Stimulated activated CD4-positive, alpha-beta T cell treated with anti-CD3 and anti-CD28 coated beads, Interleukin-2, amount 100 ng/mL, for 24 hours (primary cell): ENCODE measurements around the gene C17orf113.

Experiments
- DNase-seq, 2 donors: peaks; one replicate each; pipeline ENCODE4 v3.0.0-alpha.2; 2020

The C17orf113 gene

GRCh38 chr17:42072323-42073187 lies 22.2 kb upstream of the C17orf113 start:
- DNase-seq = no peak

GRCh38 chr17:42071810-42072209 lies 21.4 kb upstream of the C17orf113 start:
- DNase-seq = peak in 1 of 2 donors; percentile 13

GRCh38 chr17:42068979-42069378 lies 18.6 kb upstream of the C17orf113 start:
- no peak for DNase-seq

GRCh38 chr17:42067371-42068091 lies 17.1 kb upstream of the C17orf113 start:
- peak; percentile 82 to 85 for DNase-seq

GRCh38 chr17:42065201-42065600 lies 14.8 kb upstream of the C17orf113 start:
- no peak for DNase-seq

- no peak for DNase-seq
Observed at GRCh38 chr17:42062681-42063080, 12.3 kb upstream of the C17orf113 start.

GRCh38 chr17:42061646-42062487 lies 11.5 kb upstream of the C17orf113 start:
- no peak for DNase-seq

- DNase-seq = no peak
Observed at GRCh38 chr17:42060231-42060630, 9.8 kb upstream of the C17orf113 start.

GRCh38 chr17:42059815-42060214 lies 9.4 kb upstream of the C17orf113 start:
- DNase-seq = no peak

GRCh38 chr17:42058063-42058462 lies 7.7 kb upstream of the C17orf113 start:
- DNase-seq = no peak

- no peak for DNase-seq
Observed at GRCh38 chr17:42056635-42057034, 6.2 kb upstream of the C17orf113 start.

- no peak for DNase-seq
Observed at GRCh38 chr17:42055496-42055895, 5.1 kb upstream of the C17orf113 start.

- no peak for DNase-seq
Observed at GRCh38 chr17:42055027-42055426, 4.6 kb upstream of the C17orf113 start.

GRCh38 chr17:42053731-42054500 lies 3.5 kb upstream of the C17orf113 start:
- no peak for DNase-seq

GRCh38 chr17:42052346-42052877 lies 2.0 kb upstream of the C17orf113 start:
- DNase-seq = no peak

- DNase-seq = no peak
Observed at GRCh38 chr17:42051645-42052044, 1.2 kb upstream of the C17orf113 start.

GRCh38 chr17:42051013-42051400 lies 606 bp upstream of the C17orf113 start:
- DNase-seq = no peak

- no peak for DNase-seq
Observed at GRCh38 chr17:42049834-42050392, 488 bp downstream of the C17orf113 start.

- no peak for DNase-seq
Observed at GRCh38 chr17:42047343-42047742, 3.1 kb downstream of the C17orf113 start.

- no peak for DNase-seq
Observed at GRCh38 chr17:42045719-42046118, 4.7 kb downstream of the C17orf113 start.

GRCh38 chr17:42042598-42043319 lies 7.6 kb downstream of the C17orf113 start:
- DNase-seq = no peak
